K562 (cell line): Measurements from ENCODE around the gene MAP3K7. TPM values are rescaled to one million over a fixed set of nuclear protein-coding genes. Genes with fewer than 3 reads are reported as not detected.

ENCODE experiments used
- CEBPZ ChIP-seq: fragments of 150-350 bp; IDR thresholded peaks from 2 replicates; pipeline ENCODE4 v1.6.1; 2014; ENCODE audit warnings: low read depth, mild to moderate bottlenecking, low read length, borderline replicate concordance
- HDAC6 ChIP-seq: IDR thresholded peaks from 2 replicates; pipeline ENCODE4 v1.6.1; 2012; ENCODE audit warnings: low read depth, mild to moderate bottlenecking, control low read depth, inconsistent platforms, low read length, moderate library complexity
- HNRNPL ChIP-seq: fragments of 200-400 bp; formaldehyde crosslinking; IDR thresholded peaks from 2 replicates; pipeline ENCODE4 v1.6.1; 2017; ENCODE audit warnings: low read depth, mild to moderate bottlenecking, low read length
- KAT8 ChIP-seq: fragments of 450-650 bp; IDR thresholded peaks from 2 replicates; pipeline ENCODE4 v1.6.1; 2016; ENCODE audit warnings: low read depth, mild to moderate bottlenecking
- KLF16 ChIP-seq: IDR thresholded peaks from 2 replicates; pipeline ENCODE4 v1.6.1; 2016; ENCODE audit warnings: antibody characterized with exemption
- NFRKB ChIP-seq: fragments of 450-650 bp; IDR thresholded peaks from 2 replicates; pipeline ENCODE4 v1.6.1; 2016; ENCODE audit warnings: low read depth
- PATZ1 ChIP-seq: fragments of 250-450 bp; sonication (Bioruptor Pico); IDR thresholded peaks from 2 replicates; pipeline ENCODE4 v1.5.0; 2020; ENCODE audit warnings: mild to moderate bottlenecking, borderline replicate concordance
- PRDM10 ChIP-seq: fragments of 450-650 bp; IDR thresholded peaks from 2 replicates; pipeline ENCODE4 v1.6.1; 2018; ENCODE audit not compliant: partially characterized antibody
- RBM22 ChIP-seq: fragments of 200-400 bp; formaldehyde crosslinking; IDR thresholded peaks from 2 replicates; pipeline ENCODE4 v1.6.1; 2018; ENCODE audit warnings: low read length, low read depth; ENCODE audit not compliant: poor library complexity, severe bottlenecking
- ZMIZ1 ChIP-seq, 2 experiments: fragments of 150-350 bp in 1 of 2; IDR thresholded peaks; 2 replicates each; pipeline ENCODE4 v1.6.1; 2012 to 2016; ENCODE audit warnings: low read depth in 2 of 2, low read length in 2 of 2, mild to moderate bottlenecking in 1 of 2, moderate library complexity in 1 of 2
- ZNF717 ChIP-seq: fragments of 250-450 bp; sonication (Bioruptor Pico); IDR thresholded peaks from 2 replicates; pipeline ENCODE4 v1.5.0; 2021
- polyA plus RNA-seq, 8 experiments: library from polyadenylated mRNA; depleted of rRNA in 4 of 8; stranded (reverse) in 5 of 8; unstranded in 3 of 8; fragments of >200 nt; fragmentation: Nextera tagmentation in 2 of 8; fragmentation: Illumina TruSeq in 1 of 8; extraction: Ambion mirVana in 2 of 8; extraction: Trizol in 1 of 8; gene quantifications; 2 replicates each; pipeline versions ENCODE4 v1.2.1 to v1.2.3, GENCODE V29; 2011 to 2014; ENCODE audit warnings: inconsistent platforms in 1 of 8, missing spikeins in 1 of 8
- total RNA-seq, 7 experiments: library from RNA; depleted of rRNA in 6 of 7; stranded (reverse); fragments of >200 nt in 6 of 7; fragmentation: Illumina TruSeq in 2 of 7; extraction: Trizol in 2 of 7; gene quantifications; 2 replicates each; pipeline versions ENCODE4 v1.2.1 to v1.2.3, GENCODE V29; 2011 to 2021; ENCODE audit warnings: low replicate concordance in 1 of 7
- TF ChIP-seq, protein P1 (sequence below): sonication (generic); formaldehyde crosslinking; IDR thresholded peaks from 2 replicates; pipeline ENCODE4 v1.8.1; 2022; ENCODE audit warnings: missing genetic modification reagents

MAP3K7 gene
- total and polyA plus RNA-seq, 9 of the 15 experiments (the other 6 are each of a cell fraction or from before 2014, with no cell fraction given), result 13.4 to 60.9 (median 34.8) TPM

DNA sequence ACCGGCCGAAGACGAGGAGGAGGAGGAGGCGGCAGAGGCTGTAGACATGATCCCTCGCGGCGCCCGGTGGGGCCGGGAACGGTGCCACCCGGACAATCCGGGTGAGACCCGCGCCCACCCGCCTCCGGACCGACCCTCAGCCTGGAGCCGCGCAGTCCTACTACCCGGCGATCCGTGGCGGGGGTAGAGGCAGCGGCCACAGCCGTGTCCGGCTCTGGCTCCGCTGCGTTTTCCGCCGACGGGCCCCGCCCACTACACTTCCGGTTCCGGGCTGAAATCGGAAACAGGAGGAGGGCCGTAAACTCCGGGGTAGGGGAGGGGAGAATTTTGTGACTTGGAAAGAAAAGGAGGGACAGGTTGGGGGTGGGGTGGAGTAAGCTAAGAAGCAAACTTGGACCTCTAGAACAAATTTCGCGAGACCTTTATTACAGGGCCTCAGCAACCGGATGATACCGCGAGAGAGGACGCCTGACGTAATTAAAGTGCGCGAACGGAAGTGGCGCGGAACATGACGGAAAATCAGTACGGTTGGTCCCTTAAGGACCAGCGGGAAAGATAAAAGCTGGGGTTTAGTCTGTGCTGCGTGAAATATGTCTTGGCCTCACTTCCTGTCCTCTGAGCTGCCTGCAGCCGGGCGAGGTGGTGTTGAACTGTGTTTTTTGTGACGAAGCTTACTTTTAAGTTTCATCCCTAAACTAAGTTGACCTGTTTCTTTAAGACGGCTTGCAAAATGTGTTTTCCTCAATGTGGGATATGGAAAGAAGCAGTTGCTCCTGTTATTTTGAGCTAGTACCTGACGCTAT is at the start of gene MAP3K7 (continued):
- TF ChIP-seq CEBPZ (no peak), PRDM10 (peak; percentile 43), KLF16 (no peak), HDAC6 (no peak), RBM22 (no peak), ZMIZ1 (IDR thresholded peaks at IDR 0.05; ENCODE audit: low read depth in 2 of 2, low read length in 2 of 2) (no peak), ZNF717 (CRISPR knock-in tag) (no peak), KAT8 (no peak), NFRKB (peak; percentile 96), HNRNPL (no peak), PATZ1 (CRISPR knock-in tag) (no peak)
- TF ChIP-seq, protein P1, sequence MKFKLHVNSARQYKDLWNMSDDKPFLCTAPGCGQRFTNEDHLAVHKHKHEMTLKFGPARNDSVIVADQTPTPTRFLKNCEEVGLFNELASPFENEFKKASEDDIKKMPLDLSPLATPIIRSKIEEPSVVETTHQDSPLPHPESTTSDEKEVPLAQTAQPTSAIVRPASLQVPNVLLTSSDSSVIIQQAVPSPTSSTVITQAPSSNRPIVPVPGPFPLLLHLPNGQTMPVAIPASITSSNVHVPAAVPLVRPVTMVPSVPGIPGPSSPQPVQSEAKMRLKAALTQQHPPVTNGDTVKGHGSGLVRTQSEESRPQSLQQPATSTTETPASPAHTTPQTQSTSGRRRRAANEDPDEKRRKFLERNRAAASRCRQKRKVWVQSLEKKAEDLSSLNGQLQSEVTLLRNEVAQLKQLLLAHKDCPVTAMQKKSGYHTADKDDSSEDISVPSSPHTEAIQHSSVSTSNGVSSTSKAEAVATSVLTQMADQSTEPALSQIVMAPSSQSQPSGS (CRISPR knock-in tag), result no peak
